ENCODE measurements around the gene TNNT3. TPM values are rescaled to one million over a fixed set of nuclear protein-coding genes. Genes with fewer than 3 reads are reported as not detected.

The TNNT3 gene
- total and polyA plus RNA-seq, 9 donors, result 2,869 to 9,783 (median 6,353) TPM

DNA sequence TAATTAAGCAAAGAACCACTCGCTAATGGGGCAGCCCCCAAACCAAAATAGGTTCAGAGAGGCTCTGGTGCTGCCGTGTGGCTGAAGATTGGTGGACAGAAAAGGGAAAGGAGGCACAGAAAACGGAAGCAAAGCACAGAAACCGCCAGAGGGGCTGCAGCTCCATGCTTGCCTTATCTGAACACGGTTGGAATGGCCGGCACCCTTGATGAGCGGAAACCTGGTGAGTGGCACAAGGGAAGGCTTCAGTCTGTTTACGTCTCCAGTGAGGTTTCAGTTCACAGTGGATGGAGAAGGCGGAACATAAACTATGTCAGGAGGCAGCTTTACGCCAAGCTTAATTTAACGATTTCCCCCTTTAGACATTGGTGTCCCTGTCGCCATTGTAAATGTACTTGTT is 22.6 kb upstream of the TNNT3 start:
- Histone ChIP-seq H3K4me3 (ENCODE audit: low read length) (no peak overlapping the region), H3K27me3 (ENCODE audit: control insufficient read depth, insufficient read depth, low read length) (no peaks in the 10 kb centered on the region), H3K36me3 (ENCODE audit: control insufficient read depth, insufficient read depth, low read length) (no peaks in the 10 kb centered on the region), H3K4me1 (ENCODE audit: control insufficient read depth, insufficient read depth, low read length) (peaks cover 1% of the 10 kb centered on the region), H3K9me3 (replicated peaks; ENCODE audit: control insufficient read depth, low read depth, low read length) (no peaks in the 10 kb centered on the region), H3K27ac (ENCODE audit: low read length) (peak overlapping the region; percentile 22)
- 76% methylated on average over 7 of the region's 12 CpGs for WGBS (ENCODE audit: insufficient coverage)
- no peak for DNase-seq

- Histone ChIP-seq H3K36me3 (ENCODE audit: control insufficient read depth, insufficient read depth, low read length) (no peaks in the 10 kb centered on the region), H3K27ac (ENCODE audit: low read length) (peak overlapping the region; percentile 57), H3K4me3 (ENCODE audit: low read length) (no peak overlapping the region), H3K4me1 (ENCODE audit: control insufficient read depth, insufficient read depth, low read length) (peaks cover 4% of the 10 kb centered on the region), H3K9me3 (replicated peaks; ENCODE audit: control insufficient read depth, low read depth, low read length) (no peaks in the 10 kb centered on the region), H3K27me3 (ENCODE audit: control insufficient read depth, insufficient read depth, low read length) (no peaks in the 10 kb centered on the region)
- no peak for DNase-seq
- 100% methylated on average over 2 of the region's 4 CpGs for WGBS (ENCODE audit: insufficient coverage)
These were observed 20.4 kb upstream of the TNNT3 start for GRCh38 chr11:1899090-1899489.

- no peaks in the 10 kb centered on the region for H3K9me3 ChIP-seq (replicated peaks; ENCODE audit: control insufficient read depth, low read depth, low read length)
- no peak for DNase-seq
- H3K4me3 ChIP-seq (ENCODE audit: low read length), result no peak overlapping the region
- no CpG with 5 or more reads among the region's 5 CpGs for WGBS (ENCODE audit: insufficient coverage)
- peaks cover 4% of the 10 kb centered on the region for H3K4me1 ChIP-seq (ENCODE audit: control insufficient read depth, insufficient read depth, low read length)
- no peaks in the 10 kb centered on the region for H3K36me3 ChIP-seq (ENCODE audit: control insufficient read depth, insufficient read depth, low read length)
- H3K27me3 ChIP-seq (ENCODE audit: control insufficient read depth, insufficient read depth, low read length), result no peaks in the 10 kb centered on the region
- H3K27ac ChIP-seq (ENCODE audit: low read length), result peak overlapping the region; percentile 57
These were observed 19.8 kb upstream of the TNNT3 start for GRCh38 chr11:1899686-1900085.

DNA sequence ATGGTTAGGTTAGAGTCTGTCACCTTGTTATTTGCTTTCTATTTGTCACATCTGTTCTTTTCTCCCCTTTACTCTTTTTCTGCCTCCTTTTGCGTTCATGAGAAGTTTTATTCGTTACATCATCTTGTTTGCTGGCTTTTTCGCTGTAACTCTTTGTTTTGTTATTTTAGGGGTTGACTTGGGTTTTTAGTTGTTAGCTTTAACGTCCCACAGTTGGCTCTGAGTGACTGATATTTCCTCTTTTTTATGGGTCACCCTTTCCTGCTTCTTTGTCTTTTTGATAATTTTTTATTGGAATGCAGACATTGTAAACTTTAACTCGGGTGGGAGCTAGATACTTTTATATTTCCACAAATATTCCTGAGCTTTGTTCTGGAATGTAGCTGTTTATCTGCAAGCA is 13.3 kb upstream of the TNNT3 start:
- WGBS (ENCODE audit: insufficient coverage), result no CpG with 5 or more reads among the region's 5 CpGs
- Histone ChIP-seq H3K27me3 (ENCODE audit: control insufficient read depth, insufficient read depth, low read length) (no peaks in the 10 kb centered on the region), H3K36me3 (ENCODE audit: control insufficient read depth, insufficient read depth, low read length) (no peaks in the 10 kb centered on the region), H3K4me1 (ENCODE audit: control insufficient read depth, insufficient read depth, low read length) (peaks cover 40% of the 10 kb centered on the region), H3K4me3 (ENCODE audit: low read length) (no peak overlapping the region), H3K9me3 (replicated peaks; ENCODE audit: control insufficient read depth, low read depth, low read length) (no peaks in the 10 kb centered on the region), H3K27ac (ENCODE audit: low read length) (peak overlapping the region; percentile 91)
- peak; percentile 61 for DNase-seq

GRCh38 chr11:1906611-1907423 is 12.7 kb upstream of the TNNT3 start:
- no peak overlapping the region for H3K4me3 ChIP-seq (ENCODE audit: low read length)
- DNase-seq, result peak; percentile 31
- no peaks in the 10 kb centered on the region for H3K27me3 ChIP-seq (ENCODE audit: control insufficient read depth, insufficient read depth, low read length)
- H3K27ac ChIP-seq (ENCODE audit: low read length), result peak overlapping the region; percentile 91
- H3K4me1 ChIP-seq (ENCODE audit: control insufficient read depth, insufficient read depth, low read length), result peaks cover 40% of the 10 kb centered on the region
- WGBS (ENCODE audit: insufficient coverage), result 28% methylated on average over 13 of the region's 14 CpGs
- no peaks in the 10 kb centered on the region for H3K9me3 ChIP-seq (replicated peaks; ENCODE audit: control insufficient read depth, low read depth, low read length)
- no peaks in the 10 kb centered on the region for H3K36me3 ChIP-seq (ENCODE audit: control insufficient read depth, insufficient read depth, low read length)

- peak overlapping the region; percentile 91 for H3K27ac ChIP-seq (ENCODE audit: low read length)
- DNase-seq, result peak; percentile 98
- no peaks in the 10 kb centered on the region for H3K36me3 ChIP-seq (ENCODE audit: control insufficient read depth, insufficient read depth, low read length)
- no peaks in the 10 kb centered on the region for H3K9me3 ChIP-seq (replicated peaks; ENCODE audit: control insufficient read depth, low read depth, low read length)
- no peaks in the 10 kb centered on the region for H3K27me3 ChIP-seq (ENCODE audit: control insufficient read depth, insufficient read depth, low read length)
- WGBS (ENCODE audit: insufficient coverage), result 0% methylated on average over 4 of the region's 9 CpGs
- H3K4me1 ChIP-seq (ENCODE audit: control insufficient read depth, insufficient read depth, low read length), result peaks cover 46% of the 10 kb centered on the region
- no peak overlapping the region for H3K4me3 ChIP-seq (ENCODE audit: low read length)
These were observed 10.9 kb upstream of the TNNT3 start for GRCh38 chr11:1908618-1909017.

GRCh38 chr11:1909524-1909923 is 10.0 kb upstream of the TNNT3 start:
- Histone ChIP-seq H3K36me3 (ENCODE audit: control insufficient read depth, insufficient read depth, low read length) (no peaks in the 10 kb centered on the region), H3K27me3 (ENCODE audit: control insufficient read depth, insufficient read depth, low read length) (no peaks in the 10 kb centered on the region), H3K4me1 (ENCODE audit: control insufficient read depth, insufficient read depth, low read length) (peaks cover 46% of the 10 kb centered on the region), H3K27ac (ENCODE audit: low read length) (peak overlapping the region; percentile 91), H3K4me3 (ENCODE audit: low read length) (no peak overlapping the region), H3K9me3 (replicated peaks; ENCODE audit: control insufficient read depth, low read depth, low read length) (no peaks in the 10 kb centered on the region)
- WGBS (ENCODE audit: insufficient coverage), result 77% methylated on average over 3 of the region's 7 CpGs
- no peak for DNase-seq

DNA sequence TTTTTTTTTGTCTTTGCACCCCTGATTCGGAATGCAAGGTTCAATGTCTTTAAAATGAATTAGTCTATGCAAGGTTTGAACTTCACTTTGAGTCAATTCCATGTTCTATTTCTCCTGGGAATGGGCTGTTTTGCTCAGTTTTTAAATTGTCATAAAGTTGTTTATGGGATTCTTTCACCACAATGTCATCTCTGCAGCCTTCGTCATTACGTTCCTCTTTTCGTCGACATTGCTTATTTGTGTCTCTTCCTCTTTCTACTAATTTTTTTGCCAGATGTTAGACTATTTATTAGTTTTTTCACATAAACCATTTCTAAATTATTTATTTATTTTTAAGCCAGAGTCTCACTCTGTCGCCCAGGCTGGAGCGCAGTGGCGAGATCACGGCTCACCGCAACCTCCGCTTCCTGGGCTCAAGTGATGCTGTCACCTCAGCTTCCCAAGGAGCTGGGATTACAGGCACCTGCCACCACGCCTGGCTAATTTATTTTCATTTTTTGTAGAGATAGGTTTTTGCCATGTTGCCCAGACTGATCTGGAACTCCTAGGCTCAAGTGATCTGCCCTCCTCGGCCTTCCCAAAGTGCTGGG is 7.1 kb upstream of the TNNT3 start:
- H3K36me3 ChIP-seq (ENCODE audit: control insufficient read depth, insufficient read depth, low read length), result peaks cover 3% of the 10 kb centered on the region
- no peaks in the 10 kb centered on the region for H3K27me3 ChIP-seq (ENCODE audit: control insufficient read depth, insufficient read depth, low read length)
- H3K4me1 ChIP-seq (ENCODE audit: control insufficient read depth, insufficient read depth, low read length), result peaks cover 47% of the 10 kb centered on the region
- H3K4me3 ChIP-seq (ENCODE audit: low read length), result no peak overlapping the region
- DNase-seq, result peak; percentile 83
- 64% methylated on average over 5 of the region's 13 CpGs for WGBS (ENCODE audit: insufficient coverage)
- H3K9me3 ChIP-seq (replicated peaks; ENCODE audit: control insufficient read depth, low read depth, low read length), result no peaks in the 10 kb centered on the region
- peak overlapping the region; percentile 69 for H3K27ac ChIP-seq (ENCODE audit: low read length)

DNA sequence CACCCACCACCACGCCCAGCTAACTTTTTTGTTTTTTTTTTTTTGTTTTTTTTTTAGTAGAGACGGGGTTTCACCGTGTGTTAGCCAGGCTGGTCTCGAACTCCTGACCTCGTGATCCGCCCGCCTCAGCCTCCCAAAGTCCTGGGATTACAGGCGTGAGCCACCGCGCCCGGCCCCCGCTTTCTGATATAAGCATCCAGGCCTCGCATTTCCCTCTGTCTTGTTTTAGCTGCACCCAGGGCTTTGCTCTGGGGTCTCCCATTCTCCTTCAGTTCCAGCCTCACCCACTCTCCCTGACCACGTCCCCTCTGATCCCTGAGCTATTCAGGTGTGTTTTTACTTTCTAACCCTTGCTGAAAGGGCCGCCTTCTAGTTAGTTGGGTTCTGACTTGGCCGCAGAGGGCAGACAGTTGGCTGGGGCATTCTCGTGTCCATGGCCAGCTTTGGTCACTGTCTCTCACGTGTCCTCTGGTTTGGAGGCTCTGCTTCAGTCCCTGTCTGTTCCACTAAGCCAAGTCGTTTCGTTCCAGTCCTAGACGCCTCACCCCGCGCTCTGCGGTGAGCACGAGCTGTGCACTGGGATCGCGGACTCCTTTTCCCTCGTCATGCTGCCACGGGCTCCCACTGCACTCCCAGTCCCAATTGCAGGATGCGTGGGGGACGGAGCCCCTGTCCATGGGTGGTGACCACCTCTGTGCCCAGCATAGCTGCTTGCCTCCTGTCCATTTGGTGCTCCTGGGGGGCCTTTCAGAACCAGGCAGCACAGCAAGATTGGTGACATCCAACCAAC is 6.0 kb upstream of the TNNT3 start:
- Histone ChIP-seq H3K27ac (ENCODE audit: low read length) (peak overlapping the region; percentile 26), H3K4me1 (ENCODE audit: control insufficient read depth, insufficient read depth, low read length) (peaks cover 51% of the 10 kb centered on the region), H3K9me3 (replicated peaks; ENCODE audit: control insufficient read depth, low read depth, low read length) (no peaks in the 10 kb centered on the region), H3K4me3 (ENCODE audit: low read length) (no peak overlapping the region), H3K36me3 (ENCODE audit: control insufficient read depth, insufficient read depth, low read length) (peaks cover 3% of the 10 kb centered on the region), H3K27me3 (ENCODE audit: control insufficient read depth, insufficient read depth, low read length) (no peaks in the 10 kb centered on the region)
- DNase-seq, result peak; percentile 21
- 85% methylated on average over 28 of the region's 31 CpGs for WGBS (ENCODE audit: insufficient coverage)

DNA sequence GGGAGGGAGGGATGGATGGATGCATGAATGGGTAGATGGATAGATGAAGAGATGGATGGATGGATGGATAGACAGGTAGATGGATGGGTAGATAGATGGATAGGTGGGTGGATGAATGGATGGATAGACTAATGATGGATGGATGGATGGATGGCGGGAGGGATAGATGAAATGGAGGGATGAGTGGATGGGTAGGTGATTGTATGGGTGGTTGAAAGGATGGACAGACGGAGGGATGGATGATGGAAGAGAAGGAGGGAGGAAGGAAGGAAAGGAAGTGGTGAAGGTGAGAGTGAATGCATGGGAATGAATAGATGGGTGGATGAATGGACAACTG is 3.7 kb upstream of the TNNT3 start:
- WGBS (ENCODE audit: insufficient coverage), result 95% methylated on average over 2 of the region's 2 CpGs
- DNase-seq, result no peak
- Histone ChIP-seq H3K4me3 (ENCODE audit: low read length) (no peak overlapping the region), H3K27ac (ENCODE audit: low read length) (no peak overlapping the region), H3K9me3 (replicated peaks; ENCODE audit: control insufficient read depth, low read depth, low read length) (no peaks in the 10 kb centered on the region), H3K36me3 (ENCODE audit: control insufficient read depth, insufficient read depth, low read length) (peaks cover 3% of the 10 kb centered on the region), H3K4me1 (ENCODE audit: control insufficient read depth, insufficient read depth, low read length) (peaks cover 60% of the 10 kb centered on the region), H3K27me3 (ENCODE audit: control insufficient read depth, insufficient read depth, low read length) (no peaks in the 10 kb centered on the region)
